H9 (cell line): ENCODE results near the gene ZC3H7B. TPM values are rescaled to one million over a fixed set of nuclear protein-coding genes. Genes with fewer than 3 reads are reported as not detected.
A peak's percentile ranks its signal among the peaks of the same experiment; 100 is the strongest.

Experiments
- DNase-seq: peaks from one replicate; pipeline ENCODE4 v3.0.0-alpha.2; 2017
- H2AFZ ChIP-seq: one replicate; pipeline ENCODE4 v1.6.1; 2013; ENCODE audit warnings: mild to moderate bottlenecking, low read length, control low read depth, moderate library complexity
- H2AK5ac ChIP-seq: 2 replicates; pipeline ENCODE4 v1.6.1; 2013; ENCODE audit warnings: low read length, control low read depth, mixed read lengths; ENCODE audit not compliant: insufficient read length
- H2BK120ac ChIP-seq: one replicate; pipeline ENCODE4 v1.6.1; 2013; ENCODE audit warnings: low read depth, mild to moderate bottlenecking, low read length, control low read depth, inconsistent platforms; ENCODE audit not compliant: poor library complexity, severe bottlenecking
- H2BK12ac ChIP-seq: 2 replicates; pipeline ENCODE4 v1.6.1; 2013; ENCODE audit warnings: low read length, control low read depth, mixed read lengths, low read depth; ENCODE audit not compliant: insufficient read length
- H2BK15ac ChIP-seq: 2 replicates; pipeline ENCODE4 v1.6.1; 2013; ENCODE audit warnings: low read depth, low read length, control low read depth
- H2BK20ac ChIP-seq: one replicate; pipeline ENCODE4 v1.6.1; 2013; ENCODE audit warnings: low read depth, mild to moderate bottlenecking, low read length, control low read depth, inconsistent platforms; ENCODE audit not compliant: poor library complexity, severe bottlenecking
- H2BK5ac ChIP-seq: 2 replicates; pipeline ENCODE4 v1.6.1; 2013; ENCODE audit warnings: low read length, control low read depth, mixed read lengths; ENCODE audit not compliant: insufficient read length
- H3K14ac ChIP-seq: 2 replicates; pipeline ENCODE4 v1.6.1; 2013; ENCODE audit warnings: low read length, control low read depth; ENCODE audit not compliant: insufficient read depth
- H3K18ac ChIP-seq: 2 replicates; pipeline ENCODE4 v1.6.1; 2013; ENCODE audit warnings: low read depth, mild to moderate bottlenecking, mixed read lengths, low read length, control low read depth; ENCODE audit not compliant: insufficient read length
- H3K23ac ChIP-seq: 2 replicates; pipeline ENCODE4 v1.6.1; 2013; ENCODE audit warnings: low read length, control low read depth, mixed read lengths, low read depth; ENCODE audit not compliant: insufficient read length
- H3K23me2 ChIP-seq: 2 replicates; pipeline ENCODE4 v1.6.1; 2013; ENCODE audit warnings: low read depth, mild to moderate bottlenecking, mixed read lengths, low read length, control low read depth; ENCODE audit not compliant: insufficient read length, poor library complexity, severe bottlenecking
- H3K27ac ChIP-seq: 2 replicates; pipeline ENCODE4 v1.5.1; 2013; ENCODE audit warnings: low read length, control low read depth, mixed read lengths, low read depth; ENCODE audit not compliant: insufficient read length
- H3K27me3 ChIP-seq: 2 replicates; pipeline ENCODE4 v1.6.1; 2013; ENCODE audit warnings: low read length, control low read depth, inconsistent platforms; ENCODE audit not compliant: insufficient read depth
- H3K4ac ChIP-seq: 2 replicates; pipeline ENCODE4 v1.6.1; 2013; ENCODE audit warnings: low read depth, mild to moderate bottlenecking, control low read depth, inconsistent platforms, low read length, moderate library complexity
- H3K4me1 ChIP-seq: 2 replicates; pipeline ENCODE4 v1.6.1; 2013; ENCODE audit warnings: low read length, control low read depth, inconsistent platforms; ENCODE audit not compliant: insufficient read depth
- H3K4me2 ChIP-seq: 2 replicates; pipeline ENCODE4 v1.6.1; 2013; ENCODE audit warnings: low read length, control low read depth, mixed read lengths; ENCODE audit not compliant: insufficient read length, insufficient read depth
- H3K56ac ChIP-seq: 2 replicates; pipeline ENCODE4 v1.6.1; 2013; ENCODE audit warnings: low read depth, mild to moderate bottlenecking, mixed read lengths, low read length, control low read depth; ENCODE audit not compliant: insufficient read length
- H3K79me1 ChIP-seq: 2 replicates; pipeline ENCODE4 v1.6.1; 2013; ENCODE audit warnings: low read depth, mild to moderate bottlenecking, moderate library complexity, low read length, control low read depth, inconsistent platforms; ENCODE audit not compliant: insufficient read depth, poor library complexity, severe bottlenecking
- H3K79me2 ChIP-seq: 2 replicates; pipeline ENCODE4 v1.6.1; 2013; ENCODE audit warnings: low read length, control low read depth, inconsistent platforms; ENCODE audit not compliant: insufficient read depth
- H3K9ac ChIP-seq: 2 replicates; pipeline ENCODE4 v1.6.1; 2013; ENCODE audit warnings: low read length, control low read depth, mixed read lengths; ENCODE audit not compliant: insufficient read length; ENCODE audit errors: extremely low read depth
- H3K9me3 ChIP-seq: one replicate; pipeline ENCODE4 v1.6.1; 2013; ENCODE audit warnings: low read depth, low read length, inconsistent platforms; ENCODE audit not compliant: control insufficient read depth
- H3T11ph ChIP-seq: one replicate; pipeline ENCODE4 v1.6.1; 2013; ENCODE audit warnings: mild to moderate bottlenecking, low read length, control low read depth, inconsistent platforms
- H4K20me1 ChIP-seq: one replicate; pipeline ENCODE4 v1.6.1; 2013; ENCODE audit not compliant: control insufficient read depth, insufficient read length, insufficient read depth
- H4K5ac ChIP-seq: 2 replicates; pipeline ENCODE4 v1.6.1; 2013; ENCODE audit warnings: low read depth, mild to moderate bottlenecking, mixed read lengths, low read length, control low read depth; ENCODE audit not compliant: insufficient read length
- H4K8ac ChIP-seq: replicated peaks from 2 replicates; pipeline ENCODE4 v1.6.1; 2013; ENCODE audit warnings: low read length, control low read depth, mixed read lengths, low read depth; ENCODE audit not compliant: insufficient read length
- H4K91ac ChIP-seq: 2 replicates; pipeline ENCODE4 v1.6.1; 2013; ENCODE audit warnings: low read depth, mild to moderate bottlenecking, moderate library complexity, mixed read lengths, low read length, control low read depth; ENCODE audit not compliant: insufficient read length
- H3K27ac Mint-ChIP-seq, 3 experiments: 2 replicates in 2 of 3; 3 replicates in 1 of 3; pipeline ENCODE4 v1.8.0; 2020 to 2021; ENCODE audit warnings: mixed read lengths in 3 of 3, mild to moderate bottlenecking in 1 of 3, moderate library complexity in 1 of 3
- H3K27me3 Mint-ChIP-seq: 2 replicates; pipeline ENCODE4 v1.8.0; 2021; ENCODE audit warnings: low read depth, mild to moderate bottlenecking, moderate library complexity, mixed read lengths
- H3K36me3 Mint-ChIP-seq, 3 experiments: 2 replicates in 2 of 3; 3 replicates in 1 of 3; pipeline ENCODE4 v1.8.0; 2020 to 2021; ENCODE audit warnings: low read depth in 3 of 3, mixed read lengths in 3 of 3; ENCODE audit not compliant: insufficient read depth in 1 of 3
- H3K4me1 Mint-ChIP-seq, 2 experiments: 2 replicates each; pipeline ENCODE4 v1.8.0; 2020; ENCODE audit warnings: mixed read lengths in 2 of 2
- H3K4me3 Mint-ChIP-seq, 2 experiments: 2 replicates in 1 of 2; 3 replicates in 1 of 2; pipeline ENCODE4 v1.8.0; 2020 to 2021; ENCODE audit warnings: mild to moderate bottlenecking in 2 of 2, mixed read lengths in 2 of 2, moderate library complexity in 1 of 2
- H3K9me3 Mint-ChIP-seq, 2 experiments: 2 replicates in 1 of 2; 3 replicates in 1 of 2; pipeline ENCODE4 v1.8.0; 2020; ENCODE audit warnings: mild to moderate bottlenecking in 2 of 2, mixed read lengths in 2 of 2, moderate library complexity in 1 of 2
- CTCF ChIP-seq: fragments of 200-600 bp; sonication (generic); conservative IDR thresholded peaks from 3 replicates; pipeline ENCODE4 v1.8.0; 2021; ENCODE audit warnings: antibody characterized with exemption, mild to moderate bottlenecking
- WGBS: extraction: QIAGEN DNeasy Blood & Tissue Kit; methylation state at CpG from one replicate; pipeline ENCODE4 v1.1.7; 2013; ENCODE audit warnings: missing lambda C conversion rate, low lambda C conversion rate, mixed read lengths; ENCODE audit not compliant: insufficient read length; ENCODE audit errors: extremely low coverage; 5-methylcytosine and 5-hydroxymethylcytosine counted together
- total RNA-seq: library from RNA; stranded (reverse); gene quantifications from 2 replicates; pipeline ENCODE4 v1.2.1, GENCODE V29; 2021

Gene ZC3H7B
- total RNA-seq, 1 experiment from 2014 or later, result 69.3 TPM

- Histone ChIP-seq H3K79me2 (no peaks in the 10 kb centered on the region), H3K4ac (no peak overlapping the region), H4K8ac (no peak overlapping the region), H4K20me1 (no peaks in the 10 kb centered on the region), H2BK12ac (no peak overlapping the region), H3K79me1 (no peaks in the 10 kb centered on the region), H3K56ac (no peak overlapping the region), H3K18ac (no peak overlapping the region), H3K9ac (no peak overlapping the region), H3T11ph (no peak overlapping the region), H3K23ac (no peak overlapping the region), H2BK5ac (no peak overlapping the region), H3K4me2 (no peak overlapping the region), H2AK5ac (no peak overlapping the region), H2AFZ (no peak overlapping the region), H2BK15ac (no peak overlapping the region), H2BK20ac (no peak overlapping the region), H2BK120ac (no peak overlapping the region), H3K4me1 (no peaks in the 10 kb centered on the region), H4K5ac (no peak overlapping the region), H3K27ac (no peak overlapping the region), H3K23me2 (no peaks in the 10 kb centered on the region), H4K91ac (no peak overlapping the region), H3K14ac (no peak overlapping the region), H3K9me3 (no peaks in the 10 kb centered on the region), H3K27me3 (no peaks in the 10 kb centered on the region)
- no peak for DNase-seq
- no CpG with 5 or more reads among the region's 11 CpGs for WGBS
- H3K4me1 Mint-ChIP-seq, result peaks cover 0 to 2% of the 10 kb centered on the region in 2 experiments; a peak in 1 of 4 replicates
- H3K9me3 Mint-ChIP-seq, result no peaks in the 10 kb centered on the region
- peak overlapping the region; percentile 60 to 77 (median 75); a peak in 6 of 7 replicates for H3K27ac Mint-ChIP-seq
- no peak for TF ChIP-seq CTCF
- peaks cover 4 to 54% (median 44%) of the 10 kb centered on the region in 3 experiments; a peak in 6 of 7 replicates for H3K36me3 Mint-ChIP-seq
- H3K4me3 Mint-ChIP-seq, result no peak overlapping the region
- no peaks in the 10 kb centered on the region; the same call in 1 of the 2 replicates for H3K27me3 Mint-ChIP-seq
Measured at GRCh38 chr22:41340357-41340756, 39.0 kb downstream of the ZC3H7B start.
